ENCODE results near the gene RBPJL.

- TF ChIP-seq CTCF (conservative IDR thresholded peaks at IDR 0.05; ENCODE audit: low read depth, low read length): no peak
- TF ChIP-seq EZH2 (IDR thresholded peaks at IDR 0.05; ENCODE audit: borderline replicate concordance, low read depth, low read length, poor library complexity, severe bottlenecking): no peak
These were observed 31.3 kb upstream of the RBPJL start for GRCh38 chr20:45275338-45275737.

Measured in A673 (cell line).